SIG-M5 (cell line): ENCODE measurements around the gene SERINC3.
A peak's percentile ranks its signal among the peaks of the same experiment; 100 is the strongest.

Experiments used
- DNase-seq: peaks from one replicate; lab custom pipeline; 2025; lab: John Stamatoyannopoulos, UW

The SERINC3 gene

DNA sequence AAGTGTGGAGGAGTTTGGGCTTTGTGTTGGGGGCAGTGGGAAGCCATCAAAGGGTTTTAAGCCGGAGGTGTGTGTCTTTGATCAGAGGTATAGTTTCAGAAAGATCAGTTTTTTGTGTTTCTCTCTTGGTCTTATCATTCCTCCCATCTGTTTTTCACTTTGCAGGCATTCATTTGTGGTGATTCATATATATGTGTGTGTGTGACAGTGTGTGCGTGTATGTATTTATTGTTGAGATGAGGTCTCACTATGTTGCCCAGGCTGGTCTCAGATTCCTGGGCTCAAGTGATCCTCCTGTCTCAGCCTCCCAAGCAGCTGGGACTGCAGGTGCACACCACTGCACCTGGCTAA is 11.1 kb upstream of the SERINC3 start:
- DNase-seq = no peak

DNA sequence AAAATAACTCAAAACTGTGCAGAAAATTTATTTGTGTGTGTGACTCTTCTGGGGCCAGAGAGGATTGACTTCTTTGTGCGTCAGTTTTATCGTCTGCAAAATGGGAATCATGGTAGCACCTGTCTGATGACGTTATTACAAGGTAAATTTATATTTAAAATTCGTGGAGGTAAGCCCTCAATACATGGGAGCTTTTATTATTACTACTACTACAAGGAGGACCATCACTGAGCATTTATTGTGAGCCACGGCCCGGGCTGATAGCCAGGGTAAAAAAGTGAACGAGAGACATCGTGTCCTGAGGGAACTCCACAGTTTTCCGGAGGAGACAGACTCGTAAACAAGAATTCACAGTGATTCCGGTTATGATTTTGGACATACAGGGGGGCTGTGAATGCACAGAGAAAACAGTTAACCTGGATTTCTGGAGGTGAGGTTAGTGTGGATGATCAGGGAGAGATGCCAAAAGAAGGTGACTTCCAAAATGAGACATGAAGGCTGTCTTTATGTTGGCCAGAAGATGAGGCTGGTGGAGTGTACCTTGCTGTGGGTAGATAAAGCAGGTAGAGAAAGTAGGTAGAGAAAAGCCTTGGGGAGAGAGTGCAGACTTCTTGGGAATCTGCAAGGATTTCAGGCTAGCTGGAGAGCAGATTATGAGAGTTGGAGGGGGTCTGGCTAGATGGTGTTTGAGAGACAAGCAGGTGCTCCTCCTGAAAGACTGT is 10.6 kb upstream of the SERINC3 start:
- DNase-seq = no peak

DNA sequence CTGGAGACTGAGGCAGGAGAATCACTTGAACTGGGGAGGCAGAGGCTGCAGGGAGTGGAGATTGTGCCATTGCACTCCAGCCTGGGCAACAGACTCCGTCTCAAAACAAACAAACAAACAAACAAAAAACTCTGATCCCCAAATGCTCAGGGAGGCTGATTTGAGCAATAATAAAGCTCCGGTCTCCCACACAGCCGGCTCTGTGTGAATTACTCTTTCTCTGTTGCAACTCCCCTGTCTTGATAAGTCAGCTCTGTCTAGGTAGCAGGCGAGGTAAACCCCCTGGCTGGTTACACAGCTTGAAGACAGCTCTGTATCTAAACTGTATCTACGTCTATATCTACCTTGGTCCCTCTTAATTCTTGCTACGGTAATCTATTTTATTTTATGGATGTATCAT is 6.4 kb upstream of the SERINC3 start:
- DNase-seq = no peak

DNA sequence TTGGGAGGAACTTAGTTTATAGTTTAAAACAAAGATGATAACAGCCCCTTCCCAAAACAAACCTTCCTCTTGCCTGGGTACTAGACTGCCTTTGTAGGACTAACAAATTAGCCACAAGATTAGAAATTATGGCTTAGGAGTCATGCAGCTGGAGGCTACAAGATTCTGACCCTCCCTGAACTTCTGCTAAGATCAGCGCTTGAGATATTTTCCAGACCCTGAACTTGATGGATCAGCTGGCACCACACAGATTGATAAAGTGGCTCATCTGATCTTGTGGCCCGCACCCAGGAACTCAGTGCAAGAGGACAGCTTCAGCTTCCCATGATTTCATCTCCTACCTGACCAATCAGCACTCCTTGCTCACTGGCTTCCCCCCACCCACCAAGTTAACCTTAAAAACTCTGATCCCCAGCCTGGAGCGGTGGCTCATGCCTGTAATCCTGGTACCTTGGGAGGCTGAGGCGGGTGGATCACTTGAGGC is 5.9 kb upstream of the SERINC3 start:
- DNase-seq = no peak

DNA sequence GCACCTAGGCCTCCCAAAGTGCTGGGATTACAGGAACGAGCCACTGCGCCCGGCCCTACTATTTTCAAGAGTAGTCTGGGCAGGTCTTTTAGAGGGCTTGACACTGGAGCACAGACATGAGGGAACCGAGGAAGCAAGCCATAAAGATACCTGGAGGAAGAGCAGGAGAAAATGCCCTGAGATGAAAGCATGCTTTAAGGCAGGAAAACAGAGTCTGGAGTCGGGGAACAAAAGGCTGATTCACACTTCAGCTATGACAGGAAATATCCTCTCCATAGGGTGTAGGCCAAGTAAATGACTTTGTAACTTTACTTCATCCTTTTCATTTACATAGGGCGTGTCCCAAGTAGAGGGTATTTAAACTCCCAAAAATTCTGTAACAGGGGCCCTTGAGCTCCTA is 4.3 kb upstream of the SERINC3 start:
- no peak for DNase-seq

DNA sequence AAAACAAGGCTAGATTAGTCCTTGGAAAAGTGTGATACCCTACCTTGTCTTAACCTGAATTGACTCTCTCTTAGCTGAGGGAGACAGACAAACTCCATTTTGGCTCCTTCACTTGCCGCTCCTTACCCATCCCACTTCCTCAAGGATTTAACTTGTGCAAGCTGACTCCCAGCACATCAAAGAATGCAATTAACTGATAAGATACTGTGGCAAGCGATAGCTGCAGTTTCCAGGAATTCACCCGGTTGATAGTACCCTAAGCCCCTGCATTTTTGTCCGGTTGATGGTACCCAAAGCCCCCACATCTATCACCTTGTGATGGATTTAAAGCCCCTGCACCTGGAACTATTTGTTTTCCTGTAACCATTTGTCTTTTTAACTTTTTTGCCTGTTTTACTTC is 1.9 kb upstream of the SERINC3 start:
- DNase-seq = no peak

DNA sequence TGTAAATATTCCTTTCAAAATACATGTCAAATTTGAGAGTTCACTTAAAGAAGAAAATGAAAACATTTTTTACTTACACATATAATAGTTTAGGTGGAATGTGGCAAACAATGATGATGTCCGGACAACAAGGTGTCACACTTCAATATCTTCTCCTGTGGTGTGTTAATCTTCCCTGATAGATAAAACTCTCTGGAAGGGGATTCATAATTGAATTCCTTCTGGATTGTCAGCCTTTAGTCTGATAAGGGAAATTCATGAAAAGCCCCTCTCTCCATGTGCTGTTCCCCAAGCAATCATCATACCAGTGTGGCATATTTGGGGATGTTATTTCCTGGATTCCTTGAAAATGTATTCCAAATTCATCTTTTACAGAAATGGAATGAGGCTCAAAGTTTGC is 971 bp upstream of the SERINC3 start:
- no peak for DNase-seq

DNA sequence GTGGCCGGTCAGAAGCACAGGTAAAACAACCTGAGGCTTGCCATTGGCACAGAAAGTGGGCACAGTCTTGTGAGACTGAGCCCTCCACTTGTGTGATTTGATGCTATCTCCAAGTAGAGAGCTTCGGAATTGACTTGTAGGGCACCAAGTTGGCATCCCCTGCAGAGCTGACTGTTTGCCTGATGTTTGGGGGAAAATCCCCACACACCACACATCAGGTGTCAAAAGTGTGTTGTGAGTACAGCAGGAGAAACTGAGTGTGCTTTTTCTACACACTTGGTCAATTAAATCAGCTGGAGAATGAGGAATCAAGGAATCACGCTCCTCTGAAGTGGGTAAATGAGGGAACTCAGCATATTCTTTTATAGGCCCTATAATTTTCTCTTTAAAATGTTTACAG is 989 bp downstream of the SERINC3 start:
- no peak for DNase-seq

DNA sequence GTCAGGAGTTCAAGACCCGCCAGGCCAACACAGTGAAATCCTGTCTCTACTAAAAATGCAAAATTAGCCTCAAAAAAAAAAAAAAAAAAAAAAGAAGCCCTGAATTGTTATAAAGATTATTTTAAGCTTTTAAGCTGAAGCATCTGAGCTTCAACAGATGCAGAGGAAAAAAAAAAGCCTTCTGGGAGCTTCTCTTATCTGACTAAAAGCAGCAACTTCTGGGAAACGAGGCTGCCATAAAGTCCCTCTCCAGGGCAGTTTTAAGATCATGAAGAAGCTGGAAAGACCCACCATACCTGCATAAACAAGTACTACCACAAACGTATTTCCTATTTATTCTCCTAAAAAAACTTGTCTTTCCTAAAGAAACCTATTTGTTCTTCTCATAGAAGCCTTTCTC is 3.6 kb downstream of the SERINC3 start:
- DNase-seq = no peak

DNA sequence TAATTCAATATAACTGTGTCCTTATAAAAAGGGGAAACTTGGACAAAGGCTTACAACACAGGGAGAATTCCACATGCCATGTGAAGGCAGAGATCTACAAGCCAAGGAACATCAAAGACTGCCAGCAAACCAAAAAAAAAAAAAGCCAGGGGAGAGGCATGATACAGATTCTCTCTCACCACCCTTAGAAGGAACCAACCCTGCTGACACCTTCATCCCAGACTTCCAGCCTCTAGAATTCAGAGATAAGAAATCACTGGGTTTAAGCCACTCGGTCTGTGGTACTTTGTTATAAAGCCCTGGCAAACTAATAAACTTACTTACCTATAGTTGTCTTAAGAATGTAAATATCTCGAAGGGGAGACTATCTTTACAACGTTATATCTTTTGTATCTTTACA is 4.4 kb downstream of the SERINC3 start:
- DNase-seq = no peak

DNA sequence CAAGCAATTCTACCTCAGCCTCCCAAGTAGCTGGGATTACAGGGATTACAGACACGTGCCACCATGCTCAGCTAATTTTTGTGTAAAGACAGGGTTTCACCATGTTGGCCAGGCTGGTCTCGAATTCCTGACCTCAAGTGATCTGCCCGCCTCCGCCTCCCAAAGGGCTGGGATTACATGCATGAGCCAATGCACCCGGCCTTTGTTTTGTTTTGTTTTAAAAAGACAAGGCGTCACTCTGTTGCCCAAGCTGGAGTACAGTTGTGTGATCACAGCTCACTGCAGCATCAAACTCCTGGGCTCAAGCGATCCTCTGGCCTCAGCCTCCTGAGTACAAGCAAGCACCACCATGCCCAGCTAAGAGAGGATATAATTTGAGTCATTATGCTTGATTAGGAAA is 5.4 kb downstream of the SERINC3 start:
- no peak for DNase-seq

DNA sequence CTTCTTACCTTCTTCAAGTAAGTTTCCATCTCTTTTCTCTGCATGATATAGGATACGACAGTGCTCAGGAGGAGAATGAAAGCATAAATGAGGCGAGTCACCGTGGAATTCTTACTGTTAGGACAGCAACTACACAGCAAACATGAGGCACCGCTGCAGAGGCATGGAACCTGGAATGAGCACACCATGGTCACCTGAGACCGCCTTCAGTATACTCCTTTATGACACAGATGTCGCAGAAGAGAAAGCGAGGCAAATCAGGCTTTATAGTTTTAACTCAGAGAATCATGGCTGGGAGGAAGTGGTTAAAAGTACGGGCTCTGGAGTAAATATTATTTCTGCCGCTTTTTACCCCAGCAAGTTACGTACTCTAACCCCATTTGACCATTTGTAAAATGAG is 8.0 kb downstream of the SERINC3 start:
- no peak for DNase-seq

DNA sequence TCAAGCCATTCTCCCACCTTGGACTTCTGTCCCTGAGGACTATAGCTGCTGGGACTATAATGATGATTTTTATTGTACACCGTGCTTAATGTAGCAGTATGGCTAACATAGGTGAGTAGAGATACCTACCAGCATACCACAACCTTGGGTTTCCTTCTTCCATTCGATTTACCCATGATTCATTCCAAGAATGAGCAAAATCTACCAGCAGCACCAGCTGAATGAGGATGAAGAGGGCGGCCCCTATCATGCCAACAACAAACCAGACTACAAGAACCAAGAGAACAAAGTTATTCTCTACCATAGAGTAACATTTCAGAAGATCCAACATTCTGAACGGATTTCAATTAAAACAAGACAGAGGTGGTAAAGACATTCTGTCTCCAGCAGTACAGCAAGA is 12.1 kb downstream of the SERINC3 start:
- no peak for DNase-seq

DNA sequence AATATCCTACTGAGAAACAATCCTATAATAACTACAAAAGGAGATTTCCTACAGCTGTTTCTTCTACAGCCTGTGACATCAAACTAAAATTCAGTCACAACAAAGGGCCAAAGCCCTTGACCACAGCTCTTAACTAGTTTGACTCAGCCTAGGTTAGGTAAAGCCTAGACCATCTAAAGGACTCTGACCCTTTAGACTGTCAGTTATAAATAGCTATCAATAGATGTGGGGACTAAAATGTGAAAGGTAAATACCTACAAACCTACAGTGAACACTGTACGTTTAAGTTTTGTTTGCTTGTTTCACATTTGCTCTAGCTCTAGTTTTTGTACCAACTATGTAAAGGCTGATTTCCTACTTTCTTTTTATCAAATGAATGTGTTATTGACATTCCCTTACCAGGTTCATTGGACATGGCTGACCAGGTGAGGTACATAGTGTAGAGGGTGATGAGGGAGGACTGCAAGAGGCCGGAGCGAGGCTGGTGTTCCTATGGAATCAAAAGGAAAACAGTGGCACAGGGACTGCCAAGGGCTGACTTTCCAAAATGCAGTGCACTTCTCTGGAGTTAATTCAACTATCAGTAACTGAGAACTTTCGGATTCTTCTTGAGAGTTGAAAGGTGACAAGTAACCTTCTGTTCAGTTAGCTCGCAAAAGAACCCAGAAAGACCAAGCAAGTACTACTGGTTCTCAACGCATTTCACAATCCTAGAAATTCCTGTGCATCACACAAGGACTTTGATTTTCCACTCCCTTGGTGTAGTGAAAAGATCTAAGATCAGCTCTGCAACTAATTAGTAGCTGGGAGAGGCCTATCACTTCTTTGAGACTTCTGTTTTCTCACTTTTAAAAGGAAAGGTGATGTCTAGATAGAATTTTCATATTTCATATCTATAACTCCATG is 17.2 kb downstream of the SERINC3 start:
- DNase-seq = no peak

DNA sequence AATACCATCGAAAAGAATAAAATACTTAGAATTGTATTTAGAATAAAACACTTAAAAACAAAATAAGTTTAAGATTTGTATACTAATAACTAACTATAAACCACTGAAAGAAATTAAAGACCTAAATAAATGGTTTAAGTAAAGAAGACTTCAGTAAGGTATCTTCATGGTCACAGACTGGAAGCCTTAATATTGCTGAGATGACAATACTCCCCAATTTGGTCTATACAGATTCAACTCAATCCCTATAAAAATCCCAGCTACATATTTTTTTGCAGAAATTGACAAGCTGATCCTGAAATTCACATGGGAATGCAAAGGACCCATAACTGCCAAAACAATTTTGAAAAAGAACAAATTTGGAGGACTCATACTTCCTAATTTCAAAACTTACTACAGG is 18.9 kb downstream of the SERINC3 start:
- no peak for DNase-seq

DNA sequence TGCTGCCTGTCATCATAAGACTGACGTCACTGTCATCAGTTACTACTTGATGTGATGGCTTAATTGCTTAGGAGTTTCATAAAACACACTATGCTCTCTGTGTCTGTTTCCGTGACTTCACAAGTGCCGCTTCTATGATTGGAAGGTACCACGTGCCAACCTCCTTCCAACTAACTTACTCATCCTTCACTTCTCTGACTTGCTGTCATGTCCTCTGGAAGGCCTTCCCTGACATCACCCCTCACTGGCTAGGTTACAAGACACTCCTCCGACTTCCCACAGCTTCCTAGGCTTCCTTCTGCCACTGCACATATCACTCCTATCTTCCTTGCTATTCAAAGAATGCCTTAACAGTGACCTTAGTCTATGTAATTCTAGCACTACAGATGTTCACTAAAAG is 20.4 kb downstream of the SERINC3 start:
- no peak for DNase-seq

DNA sequence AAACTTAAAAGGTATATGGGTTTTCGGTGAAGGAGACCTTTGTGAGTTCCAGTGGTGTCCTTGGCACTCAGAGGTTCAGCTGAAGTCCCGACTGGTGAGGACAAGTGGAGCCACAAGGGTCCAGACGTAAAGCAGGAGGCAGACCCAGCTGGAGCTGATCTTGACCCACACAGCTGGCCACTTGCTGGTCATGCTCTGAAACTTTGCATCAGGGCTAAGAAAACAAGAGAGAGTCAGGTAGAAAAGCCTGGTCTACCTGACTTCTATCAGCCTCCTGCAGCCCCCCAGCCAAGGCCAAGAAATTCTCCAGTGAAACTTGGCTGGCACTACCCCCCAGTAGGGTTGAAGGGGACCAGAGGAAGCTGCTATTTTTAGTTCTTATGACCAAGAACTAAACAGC is 21.6 kb downstream of the SERINC3 start:
- DNase-seq = no peak

DNA sequence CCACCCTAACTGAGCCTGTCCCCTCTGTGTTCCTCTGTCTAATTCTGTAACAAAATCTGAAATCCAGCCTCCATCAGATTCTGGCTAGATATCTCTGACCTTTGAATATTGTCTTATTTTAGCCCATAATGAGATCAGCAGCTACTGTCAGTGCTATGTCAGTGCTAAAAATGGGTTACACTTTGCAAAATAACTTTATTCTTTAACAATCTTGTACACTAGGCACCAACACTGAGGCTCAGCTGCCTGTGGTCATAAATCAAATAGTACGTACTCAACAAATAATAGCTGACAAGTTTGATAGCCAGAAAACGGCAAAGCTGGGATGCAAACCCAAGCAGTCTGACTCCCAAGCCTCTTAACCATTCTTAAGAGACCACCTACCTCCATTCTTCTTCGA is 24.1 kb downstream of the SERINC3 start:
- DNase-seq = no peak

DNA sequence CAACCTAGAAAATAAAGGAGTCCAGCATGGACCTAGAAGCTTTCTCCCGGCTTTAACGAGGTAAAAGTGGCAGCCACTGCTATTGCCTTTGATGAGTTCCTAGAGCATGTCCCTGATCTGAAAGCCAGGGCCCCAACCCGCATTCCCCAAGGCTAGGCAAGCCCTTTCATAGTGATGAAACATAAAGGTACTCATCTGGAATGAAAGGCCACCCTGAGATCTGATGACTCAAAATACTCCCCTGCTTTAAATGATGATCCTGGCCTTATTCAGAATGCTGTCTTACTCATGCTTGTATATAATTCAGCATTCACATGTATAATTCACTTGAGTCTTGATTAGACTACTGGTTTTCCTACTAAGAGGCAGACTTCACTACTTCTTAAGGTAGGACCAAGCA is 24.9 kb downstream of the SERINC3 start:
- no peak for DNase-seq

DNA sequence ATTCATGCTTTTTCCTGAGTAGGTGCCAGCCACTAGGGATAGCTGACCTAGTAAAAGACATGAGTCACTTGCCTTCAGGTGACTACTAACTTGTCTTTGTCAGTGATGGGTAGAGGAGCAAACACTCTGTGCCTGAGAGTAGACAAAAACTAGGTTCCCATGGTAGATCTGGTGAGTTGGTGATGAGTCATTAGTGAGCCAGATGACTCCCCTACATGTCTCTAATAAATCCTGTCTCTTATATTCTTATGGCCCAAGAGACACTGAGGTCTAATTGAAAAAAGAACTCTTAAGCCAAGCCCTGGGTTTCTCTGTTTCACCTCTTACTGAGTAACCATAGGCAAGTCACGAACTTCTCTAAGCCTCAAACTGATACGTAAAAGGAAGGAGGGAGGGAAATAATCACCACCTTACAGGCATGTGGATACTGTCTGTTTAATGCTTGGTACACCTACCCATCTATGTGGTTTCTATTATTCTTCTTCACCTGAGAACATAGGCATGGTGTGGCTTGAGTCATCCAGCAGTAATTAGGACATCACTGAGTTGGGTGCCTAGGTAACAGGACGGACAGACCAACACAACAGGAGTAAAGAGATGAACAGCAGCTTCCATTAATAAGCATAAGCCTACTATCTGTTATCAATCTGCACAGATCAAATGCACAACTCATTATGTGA is 25.9 kb downstream of the SERINC3 start:
- no peak for DNase-seq

DNA sequence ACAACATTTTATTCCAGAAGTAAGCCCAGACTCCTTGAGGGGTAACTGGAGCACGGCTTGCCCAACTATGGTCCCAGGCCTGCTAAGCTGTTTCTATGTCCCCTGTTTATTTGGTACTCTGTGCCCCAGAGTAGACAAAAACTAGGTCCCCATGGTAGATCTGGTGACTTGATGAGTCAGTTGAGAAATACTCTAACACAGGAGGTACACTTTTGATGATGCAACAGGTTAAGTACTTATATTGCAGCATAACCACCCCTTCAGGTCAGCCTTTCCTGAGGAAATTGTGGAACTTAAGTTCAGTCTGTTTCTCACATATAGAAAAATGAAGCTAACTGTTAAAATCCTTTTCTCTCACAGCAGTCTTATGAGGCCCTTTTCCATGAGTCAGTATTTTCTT is 26.6 kb downstream of the SERINC3 start:
- DNase-seq = peak; percentile 34

DNA sequence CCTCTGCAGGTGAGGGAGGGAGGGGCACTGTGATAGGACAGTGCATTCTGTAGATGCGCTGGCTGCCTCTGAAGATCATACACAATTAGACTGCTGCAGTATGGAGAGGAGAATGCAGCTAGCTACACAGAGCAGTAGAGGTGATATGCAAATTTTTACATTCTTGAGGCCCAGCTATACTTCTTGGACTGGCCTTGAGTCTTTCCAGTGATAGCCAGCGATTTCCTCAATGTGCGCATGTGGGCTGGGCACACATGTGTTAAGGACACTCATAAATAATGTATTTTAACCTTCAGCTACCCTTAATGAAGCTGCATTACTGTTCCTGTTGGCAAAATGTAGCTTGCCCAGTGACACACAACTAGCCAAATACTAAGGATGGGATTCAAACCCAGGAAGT is 27.2 kb downstream of the SERINC3 start:
- no peak for DNase-seq

DNA sequence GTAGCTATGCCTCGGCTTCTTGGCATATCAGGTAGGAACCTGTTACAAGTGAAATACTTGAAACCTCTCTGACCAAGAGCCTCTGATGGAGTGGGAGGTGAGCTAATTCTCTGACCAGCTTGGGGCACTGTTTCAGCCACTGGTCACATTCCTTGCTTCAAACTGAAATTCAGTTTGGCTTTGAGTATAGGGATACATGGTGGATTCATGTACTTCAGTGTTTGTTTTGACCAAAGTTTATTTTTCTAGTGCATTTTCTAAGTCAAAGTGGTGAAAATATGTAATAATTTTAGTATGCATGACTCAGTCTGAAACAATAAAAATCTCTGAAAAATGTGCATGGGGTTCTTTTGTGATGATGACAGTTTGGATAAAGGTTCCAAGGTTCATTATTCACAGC is 27.6 kb downstream of the SERINC3 start:
- no peak for DNase-seq
